ENCODE measurements around the gene STXBP5L. TPM values are rescaled to one million over a fixed set of nuclear protein-coding genes. Genes with fewer than 3 reads are reported as not detected.
"Not testable (repeated sequence)": the region's sequence is repeated elsewhere in the genome, so short reads cannot be mapped to it uniquely, and the experiment has no call there.

STXBP5L gene
- total RNA-seq, 4 donors from 2014 or later: not detected

DNA sequence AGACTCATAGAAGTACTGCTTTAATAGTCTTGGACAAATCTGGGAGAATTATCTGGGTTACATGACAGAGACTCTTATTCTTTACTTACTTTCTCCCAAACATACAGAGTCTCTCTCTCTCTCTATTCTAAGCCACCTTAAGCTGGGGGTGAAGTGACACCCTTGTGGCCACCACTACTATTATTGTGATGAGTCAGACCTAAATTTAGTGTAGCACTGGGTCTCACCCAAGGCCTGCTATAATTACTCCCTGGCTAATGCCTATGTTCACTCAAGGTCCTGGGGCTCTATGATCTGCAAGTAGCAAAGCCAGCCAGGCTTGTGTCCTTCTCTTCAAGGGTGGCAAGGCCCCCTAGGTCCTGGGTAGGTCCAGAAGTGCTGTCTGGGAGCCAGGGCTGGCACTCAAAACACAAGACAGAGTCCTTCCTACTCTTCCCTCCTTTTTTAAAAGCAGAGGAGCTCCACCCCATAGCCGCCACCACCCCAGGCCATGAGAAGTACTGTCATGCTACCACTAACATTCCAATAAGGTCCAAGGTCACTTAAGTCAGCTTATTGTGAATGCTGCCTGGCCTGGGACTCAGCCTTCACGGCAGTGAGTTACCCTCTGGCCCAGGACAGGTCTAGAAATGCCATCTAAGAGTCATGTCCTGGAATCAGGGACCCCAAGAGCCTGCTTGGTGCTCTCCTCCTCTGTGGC, 454.2 kb downstream of the STXBP5L start:
- no peak for ATAC-seq (ENCODE audit: low FRiP score)
- TF ChIP-seq, protein P1, sequence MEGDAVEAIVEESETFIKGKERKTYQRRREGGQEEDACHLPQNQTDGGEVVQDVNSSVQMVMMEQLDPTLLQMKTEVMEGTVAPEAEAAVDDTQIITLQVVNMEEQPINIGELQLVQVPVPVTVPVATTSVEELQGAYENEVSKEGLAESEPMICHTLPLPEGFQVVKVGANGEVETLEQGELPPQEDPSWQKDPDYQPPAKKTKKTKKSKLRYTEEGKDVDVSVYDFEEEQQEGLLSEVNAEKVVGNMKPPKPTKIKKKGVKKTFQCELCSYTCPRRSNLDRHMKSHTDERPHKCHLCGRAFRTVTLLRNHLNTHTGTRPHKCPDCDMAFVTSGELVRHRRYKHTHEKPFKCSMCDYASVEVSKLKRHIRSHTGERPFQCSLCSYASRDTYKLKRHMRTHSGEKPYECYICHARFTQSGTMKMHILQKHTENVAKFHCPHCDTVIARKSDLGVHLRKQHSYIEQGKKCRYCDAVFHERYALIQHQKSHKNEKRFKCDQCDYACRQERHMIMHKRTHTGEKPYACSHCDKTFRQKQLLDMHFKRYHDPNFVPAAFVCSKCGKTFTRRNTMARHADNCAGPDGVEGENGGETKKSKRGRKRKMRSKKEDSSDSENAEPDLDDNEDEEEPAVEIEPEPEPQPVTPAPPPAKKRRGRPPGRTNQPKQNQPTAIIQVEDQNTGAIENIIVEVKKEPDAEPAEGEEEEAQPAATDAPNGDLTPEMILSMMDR (IDR thresholded peaks at IDR 0.05): no peak
- no peak for DNase-seq (ENCODE audit: low spot score)

DNA sequence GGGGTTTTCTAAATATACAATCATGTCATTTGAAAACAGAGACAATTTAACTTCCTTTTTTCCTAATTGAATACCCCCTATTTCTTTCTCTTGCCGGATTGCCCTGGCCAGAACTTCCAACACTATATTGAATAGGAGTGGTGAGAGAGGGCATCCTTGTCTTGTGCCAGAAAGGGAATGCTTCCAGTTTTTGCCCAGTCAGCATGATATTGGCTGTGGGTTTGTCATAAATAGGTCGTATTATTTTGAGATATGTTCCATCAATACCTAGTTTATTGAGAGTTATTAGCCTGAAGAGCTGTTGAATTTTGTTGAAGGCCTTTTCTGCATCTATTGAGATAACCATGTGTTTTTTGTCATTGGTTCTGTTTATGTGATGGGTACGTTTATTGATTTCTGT, 480.3 kb downstream of the STXBP5L start:
- not testable (repeated sequence) for ATAC-seq (ENCODE audit: low FRiP score); DNase-seq (ENCODE audit: low spot score)

DNA sequence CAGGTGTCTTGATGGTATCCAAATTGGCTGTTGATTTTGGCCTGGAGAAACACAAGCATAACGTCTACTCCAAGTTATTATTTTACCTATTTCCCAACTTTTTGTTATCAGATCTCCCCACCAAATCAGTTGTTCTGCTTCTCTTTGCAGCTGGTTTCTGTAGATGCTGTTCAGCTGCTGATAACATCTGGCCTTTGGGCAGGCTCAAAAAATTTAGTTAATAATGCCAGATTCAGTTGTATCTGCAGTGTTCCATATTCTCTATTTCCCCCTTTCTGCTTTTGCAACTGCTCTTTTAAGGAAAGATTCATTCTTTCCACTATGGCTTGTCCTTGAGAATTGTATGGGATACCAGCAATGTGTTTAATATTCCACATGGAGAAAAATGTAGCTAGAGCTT, 488.0 kb downstream of the STXBP5L start:
- not testable (repeated sequence) for ATAC-seq (ENCODE audit: low FRiP score); DNase-seq (ENCODE audit: low spot score)

DNA sequence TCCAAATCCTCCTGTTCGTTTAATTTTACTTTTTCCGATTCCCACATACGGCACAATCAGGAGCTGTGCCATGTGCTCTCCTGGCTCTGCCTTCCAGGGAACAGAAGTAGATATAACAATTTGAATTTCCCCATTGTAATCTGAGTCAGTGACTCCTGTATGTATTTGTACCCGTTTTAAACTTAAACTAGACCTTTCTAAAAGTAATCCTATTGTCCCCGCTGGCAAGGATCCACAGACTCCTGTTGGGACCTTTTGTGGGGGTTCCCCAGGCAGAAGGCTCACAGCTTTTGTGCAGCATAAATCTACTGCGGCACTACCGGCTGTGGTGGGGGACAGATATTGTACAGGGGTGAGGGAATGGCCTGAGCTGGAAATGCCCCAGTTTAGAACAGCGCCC, 490.0 kb downstream of the STXBP5L start:
- DNase-seq (ENCODE audit: low spot score); ATAC-seq (ENCODE audit: low FRiP score): not testable (repeated sequence)

DNA sequence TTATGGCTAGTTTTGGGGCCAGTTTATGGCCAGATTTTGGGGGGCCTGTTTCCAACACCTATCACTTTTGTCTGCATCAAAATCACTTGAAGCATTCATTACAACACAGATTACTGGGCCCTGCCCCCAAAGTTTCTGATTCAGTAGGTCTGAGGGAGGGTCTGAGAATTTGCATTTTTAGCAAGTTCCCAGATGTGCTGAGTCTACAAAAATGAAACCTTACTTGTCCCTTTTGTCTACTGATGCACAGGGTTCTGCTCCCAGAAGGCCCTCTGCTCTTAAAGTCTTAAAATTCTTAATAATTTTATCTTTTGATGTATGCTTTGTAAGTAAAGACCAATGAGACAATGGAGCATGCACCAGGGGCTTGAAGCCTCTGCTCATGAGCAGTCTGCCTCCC, 491.8 kb downstream of the STXBP5L start:
- TF ChIP-seq, protein P1 (IDR thresholded peaks at IDR 0.05): no peak
- DNase-seq (ENCODE audit: low spot score) (no peak), ATAC-seq (ENCODE audit: low FRiP score) (no peak)

DNA sequence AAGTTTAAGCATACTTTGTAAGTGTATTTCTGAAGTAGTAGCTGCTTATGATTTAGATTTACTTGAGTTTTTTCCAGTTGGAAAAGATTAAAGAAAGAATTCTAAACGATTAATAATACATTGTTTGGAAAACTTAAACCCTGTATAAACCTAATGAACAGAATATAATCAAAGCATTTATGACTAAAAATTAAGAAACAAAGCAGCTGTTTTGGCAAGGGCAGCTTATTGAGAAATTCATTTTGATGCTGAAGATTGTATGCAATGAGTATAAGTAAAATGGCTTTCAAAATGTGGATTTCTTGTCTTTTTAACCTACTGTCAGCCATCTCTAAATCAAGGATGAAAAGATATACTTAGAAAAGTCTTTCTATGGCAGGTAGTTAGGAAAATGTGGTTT, 497.6 kb downstream of the STXBP5L start:
- TF ChIP-seq, protein P1 (IDR thresholded peaks at IDR 0.05): no peak
- ATAC-seq (ENCODE audit: low FRiP score) (no peak), DNase-seq (ENCODE audit: low spot score) (no peak)

DNA sequence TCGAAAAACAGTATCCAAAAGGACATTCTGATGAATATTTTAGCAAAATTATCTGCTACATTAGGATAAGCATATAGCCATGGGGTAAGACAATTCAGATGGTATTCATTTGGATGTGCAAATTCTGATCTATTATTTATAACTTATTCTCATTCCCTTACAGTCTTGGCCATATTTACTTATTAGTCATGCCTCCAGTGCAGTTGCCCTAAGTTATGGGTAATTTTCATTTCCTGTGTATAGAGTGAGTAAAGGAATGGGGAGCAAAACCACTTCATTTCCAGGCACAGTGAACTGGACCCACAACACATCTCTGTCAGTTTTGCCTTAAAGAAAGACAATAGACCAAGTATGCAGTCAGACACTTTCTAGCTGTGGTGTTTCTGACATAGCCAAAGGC, 503.5 kb downstream of the STXBP5L start:
- TF ChIP-seq, protein P1 (IDR thresholded peaks at IDR 0.05): no peak
- no peak for DNase-seq (ENCODE audit: low spot score)
- no peak for ATAC-seq (ENCODE audit: low FRiP score)

DNA sequence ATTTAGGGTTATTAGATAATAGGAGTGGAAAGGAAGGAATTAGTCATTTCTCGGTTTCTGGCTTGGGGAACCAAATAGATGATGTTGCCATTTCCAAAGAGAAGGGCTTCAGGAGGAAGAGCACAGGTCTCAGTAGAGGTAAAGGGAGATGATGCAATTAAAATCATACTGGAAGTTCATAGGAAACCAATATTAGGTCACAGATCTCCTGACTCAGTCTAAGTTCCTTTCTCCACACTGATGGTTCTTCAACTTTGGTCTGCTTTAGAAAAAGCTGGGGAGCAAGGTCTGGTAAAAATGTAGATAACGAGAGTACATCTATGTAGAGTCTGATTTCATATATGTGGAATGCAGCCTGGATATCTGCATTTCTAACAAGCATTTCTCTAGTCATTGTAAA, 506.9 kb downstream of the STXBP5L start:
- ATAC-seq (ENCODE audit: low FRiP score) (no peak), DNase-seq (ENCODE audit: low spot score) (no peak)
- TF ChIP-seq, protein P1 (IDR thresholded peaks at IDR 0.05): no peak

DNA sequence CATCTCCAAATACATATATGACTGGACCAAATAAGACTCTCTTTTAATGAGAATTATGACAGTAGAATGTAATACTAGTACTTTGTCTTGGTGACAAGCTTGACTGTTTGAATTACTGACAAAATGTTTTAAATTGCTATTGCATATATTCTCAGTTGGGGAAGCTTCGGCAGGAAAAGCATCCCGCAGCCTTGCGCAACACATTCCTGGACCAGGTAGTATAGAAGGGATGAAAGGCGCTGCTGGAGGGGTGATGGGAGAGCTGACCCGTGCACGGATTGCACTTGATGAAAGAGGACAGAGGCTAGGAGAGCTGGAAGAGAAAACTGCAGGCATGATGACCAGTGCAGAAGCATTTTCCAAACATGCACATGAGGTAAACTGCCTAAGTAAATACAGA, 510.2 kb downstream of the STXBP5L start:
- ATAC-seq (ENCODE audit: low FRiP score): no peak
- TF ChIP-seq, protein P1 (IDR thresholded peaks at IDR 0.05): no peak
- DNase-seq (ENCODE audit: low spot score): no peak

Data from omental fat pad (tissue), 4 donors.